GM21825 (cell line): ENCODE measurements around the gene ZFR.
A peak's percentile ranks its signal among the peaks of the same experiment; 100 is the strongest.
"Not testable (repeated sequence)": the region's sequence is repeated elsewhere in the genome, so short reads cannot be mapped to it uniquely, and the experiment has no call there.

ENCODE experiments used
- ATAC-seq: cut with Tn5 transposase; IDR thresholded peaks from one replicate; pipeline ENCODE4 v1.9.1; 2021; ENCODE audit warnings: mild to moderate bottlenecking, moderate library complexity; ENCODE audit not compliant: unreplicated experiment

The ZFR gene

DNA sequence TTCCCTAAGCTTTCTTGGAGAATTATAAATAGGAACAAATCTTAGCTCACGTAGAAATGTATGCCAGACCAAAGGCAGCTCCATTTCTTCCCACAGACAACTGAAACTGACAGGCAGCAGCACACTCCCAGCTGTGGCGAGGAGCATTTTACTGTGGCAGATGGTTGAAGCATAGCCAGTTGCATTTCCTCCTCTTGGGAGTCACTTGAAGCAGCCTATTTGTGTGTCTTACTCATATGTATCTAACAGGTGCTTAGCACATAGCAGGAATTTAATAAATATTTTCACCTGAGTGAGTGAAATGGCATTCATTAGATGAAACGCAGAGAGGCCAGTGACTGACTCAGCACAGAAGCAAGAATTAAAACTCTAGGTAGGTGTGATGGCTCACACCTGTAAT is 119.5 kb downstream of the ZFR start:
- ATAC-seq: no peak

DNA sequence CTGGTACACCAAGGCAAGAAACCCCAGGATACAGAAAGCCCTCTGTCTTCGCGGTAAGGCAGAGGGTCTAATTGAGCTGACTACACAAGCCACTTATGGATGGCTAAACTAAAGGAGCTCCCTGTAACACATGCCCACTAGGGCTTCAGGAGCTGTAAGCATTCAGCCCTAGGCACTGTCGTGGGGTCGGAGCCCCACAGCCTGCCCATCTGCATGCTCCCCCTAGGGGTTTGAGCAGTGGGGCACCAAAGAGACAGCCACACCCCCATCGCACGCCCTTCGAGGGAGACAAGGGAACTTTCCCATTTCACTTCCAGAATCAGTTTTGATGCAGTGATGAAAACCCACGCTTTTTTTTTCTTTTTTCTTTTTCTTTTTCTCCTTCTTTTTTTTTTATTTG is 120.8 kb downstream of the ZFR start:
- no peak for ATAC-seq

DNA sequence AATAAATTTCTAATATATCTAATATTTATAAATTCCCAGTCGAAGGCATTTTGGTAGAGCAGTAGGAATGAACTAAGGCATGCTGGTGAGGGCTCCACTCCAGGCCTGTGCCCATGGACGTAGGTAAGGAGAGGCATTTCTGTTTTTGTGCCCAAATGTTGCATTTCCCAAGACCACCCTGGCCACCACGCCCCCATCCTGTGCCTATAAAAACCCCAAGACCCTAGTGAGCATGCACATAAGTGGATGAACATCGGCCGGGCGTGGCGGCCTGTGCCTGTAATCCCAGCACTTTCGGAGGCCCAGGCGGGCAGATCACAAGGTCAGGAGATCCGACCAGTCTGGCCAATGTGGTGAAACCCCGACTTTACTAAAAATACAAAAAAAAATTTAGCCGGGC is 121.7 kb downstream of the ZFR start:
- no peak for ATAC-seq

DNA sequence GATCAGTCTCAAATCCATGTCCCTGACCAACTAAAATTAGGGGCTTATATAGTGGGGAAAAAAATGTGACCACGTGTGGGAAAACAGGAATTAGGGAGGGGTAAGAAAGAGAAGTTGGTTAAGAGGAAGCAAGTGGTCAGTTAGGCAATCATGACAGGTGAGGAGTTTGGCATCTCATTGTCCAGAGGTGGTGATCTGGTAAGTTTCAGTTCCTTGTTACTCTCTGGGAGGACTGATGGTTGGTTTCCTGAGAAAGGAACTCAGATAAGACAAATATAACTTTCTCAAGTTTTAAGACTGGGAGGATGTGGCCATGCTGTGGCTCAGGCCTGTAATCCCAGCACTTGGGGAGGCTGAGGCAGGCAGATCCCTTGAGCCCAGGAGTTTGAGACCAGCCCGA is 122.8 kb downstream of the ZFR start:
- ATAC-seq: not testable (repeated sequence)

DNA sequence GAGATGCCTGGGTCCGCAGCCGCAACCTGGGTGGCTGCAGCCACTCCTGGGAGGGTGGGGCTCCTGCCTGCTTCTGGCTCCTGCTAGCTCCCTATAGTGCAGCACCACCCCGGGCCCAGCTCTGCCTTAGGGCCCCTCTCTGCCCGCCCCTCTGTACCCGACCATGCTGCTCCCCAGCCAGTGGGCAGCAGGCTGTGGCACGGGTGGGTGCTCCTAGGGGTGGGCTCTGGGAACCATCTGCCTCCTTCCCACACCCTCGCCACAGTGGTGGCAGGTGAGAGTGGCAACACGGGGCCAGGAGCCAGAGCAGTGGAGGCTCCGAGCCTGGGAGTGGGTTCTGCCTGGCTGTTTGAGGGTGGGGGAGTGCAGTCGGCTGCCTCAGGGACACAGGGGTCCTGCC is 124.0 kb downstream of the ZFR start:
- no peak for ATAC-seq

DNA sequence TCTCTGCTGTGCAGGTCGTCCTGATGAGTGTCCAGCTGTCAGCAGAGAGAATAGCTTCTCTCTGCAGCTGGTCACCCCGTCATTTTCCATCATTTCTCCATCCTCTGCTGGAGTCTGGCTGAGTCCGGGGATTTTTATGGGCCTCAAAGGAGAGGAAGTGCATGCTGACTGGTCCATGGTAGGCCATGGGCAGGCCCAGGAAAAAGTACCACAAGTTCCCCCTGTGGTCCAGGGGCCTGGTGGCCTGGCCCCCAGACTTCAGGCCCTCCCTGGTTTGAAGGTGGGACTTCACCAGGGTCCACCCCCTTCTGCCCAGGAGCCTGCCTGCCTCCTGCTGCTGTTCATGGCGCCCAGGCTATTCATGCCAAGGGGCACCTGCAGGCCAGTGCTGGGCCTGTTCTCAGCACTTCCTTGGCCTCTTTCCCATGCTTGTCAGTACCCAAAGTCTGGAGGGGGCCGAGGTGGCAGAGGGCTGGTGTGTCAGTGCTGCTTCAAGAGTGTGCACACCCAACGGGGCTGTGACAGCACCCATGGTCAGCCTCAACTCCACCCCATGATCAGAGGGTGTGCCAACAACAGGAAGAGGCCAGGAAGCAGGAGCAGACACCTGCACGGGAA is 124.5 kb downstream of the ZFR start:
- ATAC-seq: no peak

DNA sequence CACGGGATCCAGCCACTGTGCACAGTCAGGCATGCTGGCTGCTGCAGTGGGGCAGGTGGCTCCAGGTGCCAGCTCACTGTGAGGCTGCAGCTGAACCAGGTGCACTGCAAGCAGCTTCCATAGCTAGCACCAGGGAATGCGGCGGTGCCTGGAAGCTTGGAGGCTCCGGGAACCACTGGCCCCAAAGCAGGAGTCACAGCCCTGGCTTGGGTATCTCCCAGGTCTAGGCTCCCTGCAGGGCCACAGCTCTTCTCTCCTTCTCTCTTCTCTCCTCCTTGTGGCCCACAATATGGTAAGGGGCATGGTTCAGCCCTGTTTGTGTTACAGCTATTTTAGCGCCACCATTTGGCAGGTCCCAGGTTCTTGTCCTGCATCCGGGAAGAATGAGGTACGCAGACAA is 125.1 kb downstream of the ZFR start:
- no peak for ATAC-seq

DNA sequence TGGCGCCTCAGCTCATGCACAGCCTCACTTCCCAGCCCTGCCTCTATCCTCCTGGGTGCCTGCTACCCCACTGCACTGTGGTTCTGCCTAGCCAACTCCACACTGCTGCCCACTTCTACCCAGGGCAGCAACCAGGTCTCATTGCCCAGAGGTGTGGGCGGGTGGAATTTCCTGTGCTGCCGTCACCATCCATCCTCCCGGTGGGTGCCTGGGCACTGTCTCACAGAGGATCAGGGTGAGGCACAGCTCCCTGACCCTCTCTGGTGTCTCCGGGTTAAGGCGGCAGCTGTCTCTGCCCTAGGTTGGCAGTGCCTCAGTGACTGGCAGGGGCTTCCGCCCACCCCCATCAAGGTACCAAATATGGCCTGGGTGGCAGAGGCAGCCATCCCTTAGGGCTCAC is 127.5 kb downstream of the ZFR start:
- ATAC-seq: no peak

DNA sequence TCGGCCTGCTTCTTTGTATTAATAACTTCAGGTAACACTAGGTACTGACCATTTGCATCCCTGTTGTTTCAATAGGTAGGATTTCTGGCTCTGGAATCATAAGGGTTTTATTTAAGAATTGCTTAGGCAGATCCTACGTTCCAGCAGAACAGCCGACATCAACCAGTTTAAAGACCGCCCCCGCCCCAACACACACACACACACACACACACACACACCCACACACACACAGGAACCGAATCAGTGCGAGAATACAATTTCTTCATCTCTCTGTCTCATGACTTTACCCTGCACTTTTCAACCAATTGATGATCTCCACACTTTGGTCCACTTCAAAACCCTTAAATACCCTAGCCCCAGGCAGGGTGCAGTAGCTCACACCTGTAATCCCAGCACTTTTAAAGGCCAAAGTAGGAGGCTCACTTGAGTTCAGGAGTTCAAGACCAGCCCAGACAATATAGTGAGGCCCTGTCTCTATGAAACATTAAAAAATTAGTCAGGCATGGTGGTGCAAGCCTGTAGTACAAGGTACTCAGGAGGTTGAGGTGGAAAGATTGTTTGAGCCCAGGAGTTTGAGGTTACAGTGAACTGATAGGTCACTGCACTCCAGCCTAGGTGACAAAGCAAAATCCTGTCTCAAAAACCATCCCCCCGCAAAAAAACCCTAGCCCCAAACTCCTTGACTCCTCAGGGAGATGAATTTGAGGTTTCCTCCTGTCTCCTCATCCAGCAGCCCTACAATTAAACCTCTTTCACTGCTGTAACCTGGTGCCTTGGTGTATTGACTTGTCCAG is 129.1 kb downstream of the ZFR start:
- ATAC-seq: no peak

DNA sequence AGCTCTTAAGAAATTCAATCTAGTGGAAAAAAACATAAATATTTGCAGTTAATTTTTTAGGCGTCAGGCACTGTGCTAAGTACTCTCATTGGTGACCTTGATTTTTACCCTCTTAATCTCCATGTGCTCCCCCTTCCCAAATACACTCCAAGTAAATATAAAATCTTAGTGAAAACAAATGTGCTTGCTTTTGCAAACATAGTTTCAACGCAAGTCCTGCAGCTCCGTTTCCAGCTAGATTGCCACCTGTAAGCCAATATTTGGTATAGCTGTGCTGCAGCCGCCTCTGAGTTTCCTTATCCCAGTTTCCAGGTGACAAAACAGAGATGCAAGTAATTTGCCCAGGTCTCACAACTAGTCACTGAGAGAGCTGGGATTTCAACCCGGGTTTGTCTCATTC is 129.9 kb downstream of the ZFR start:
- no peak for ATAC-seq

DNA sequence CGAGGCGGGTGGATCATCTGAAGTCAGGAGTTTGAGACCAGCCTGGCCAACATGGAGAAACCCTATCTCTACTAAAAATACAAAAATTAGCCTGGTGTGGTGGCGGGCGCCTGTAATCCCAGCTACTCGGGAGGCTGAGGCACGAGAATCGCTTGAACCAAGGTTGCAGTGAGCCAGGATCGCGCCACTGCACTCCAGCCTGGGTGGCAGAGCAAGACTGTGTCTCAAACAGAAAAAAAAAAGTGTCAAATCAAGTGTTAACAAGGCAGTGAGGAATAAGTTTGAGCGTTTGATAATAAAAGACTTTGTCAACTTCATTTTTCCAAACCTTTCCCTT is 130.4 kb downstream of the ZFR start:
- ATAC-seq: not testable (repeated sequence)

DNA sequence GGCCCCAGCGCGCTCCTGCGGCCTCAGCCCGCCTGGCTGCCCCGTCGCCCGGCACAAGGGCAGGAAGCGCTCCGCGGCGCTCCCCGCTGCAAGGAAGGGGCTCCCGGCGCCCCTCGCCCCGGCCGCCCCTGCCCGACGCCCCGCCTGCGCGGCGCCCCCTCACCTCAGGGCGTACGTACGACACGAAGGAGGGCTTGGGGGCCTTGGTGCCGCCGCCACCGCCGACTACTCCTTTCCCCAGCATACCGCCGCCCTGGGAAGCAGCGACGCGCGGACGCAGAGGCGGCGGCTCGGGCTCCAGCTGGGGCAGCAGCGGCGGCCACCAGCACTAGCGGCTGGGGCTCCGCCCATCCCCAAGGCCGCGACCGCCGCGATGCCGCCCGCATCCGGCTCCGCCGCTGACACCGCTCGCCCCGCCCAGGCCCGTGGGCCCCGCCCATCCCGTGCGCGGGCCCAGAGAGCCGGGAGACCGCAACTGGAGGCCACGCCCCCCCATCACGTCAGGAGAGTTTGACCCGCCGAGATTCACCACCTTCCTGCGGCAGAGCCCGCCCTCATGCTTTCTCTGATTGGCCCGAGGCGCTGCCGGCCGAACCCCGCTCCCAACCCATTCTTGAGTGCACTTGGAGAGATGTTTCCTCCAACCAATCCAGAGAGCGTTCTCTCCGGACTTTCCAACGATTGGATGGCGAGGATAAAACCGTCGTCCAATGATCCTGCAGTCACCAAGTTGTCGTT is 131.8 kb downstream of the ZFR start, which contains the start of gene MTMR12:
TSS of gene MTMR12 (minus strand) at position 345 of the 738 bp plus-strand sequence. CDS start at position 244, 101 bp downstream.
- peak; percentile 94 for ATAC-seq

DNA sequence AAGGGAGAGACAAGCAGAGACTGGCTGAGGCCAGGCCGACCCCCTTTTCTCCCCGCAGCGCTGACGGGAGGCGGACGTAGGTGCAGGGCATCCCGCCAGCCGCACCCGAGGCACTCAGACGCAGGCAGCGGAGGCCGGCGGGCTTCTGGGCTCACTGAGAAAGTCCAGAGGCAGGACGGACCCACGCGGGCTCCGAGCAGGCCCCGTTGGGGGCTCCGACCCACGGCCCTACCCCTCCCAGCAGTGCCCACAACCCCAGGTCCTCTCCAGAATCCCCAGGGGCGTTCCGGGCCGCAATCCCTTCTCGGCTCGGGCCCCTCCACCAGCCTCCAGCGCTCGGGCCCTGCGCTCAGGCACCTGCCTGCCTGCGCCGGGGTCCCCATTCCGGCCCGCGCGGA is 132.3 kb downstream of the ZFR start:
- ATAC-seq: peak; percentile 19

DNA sequence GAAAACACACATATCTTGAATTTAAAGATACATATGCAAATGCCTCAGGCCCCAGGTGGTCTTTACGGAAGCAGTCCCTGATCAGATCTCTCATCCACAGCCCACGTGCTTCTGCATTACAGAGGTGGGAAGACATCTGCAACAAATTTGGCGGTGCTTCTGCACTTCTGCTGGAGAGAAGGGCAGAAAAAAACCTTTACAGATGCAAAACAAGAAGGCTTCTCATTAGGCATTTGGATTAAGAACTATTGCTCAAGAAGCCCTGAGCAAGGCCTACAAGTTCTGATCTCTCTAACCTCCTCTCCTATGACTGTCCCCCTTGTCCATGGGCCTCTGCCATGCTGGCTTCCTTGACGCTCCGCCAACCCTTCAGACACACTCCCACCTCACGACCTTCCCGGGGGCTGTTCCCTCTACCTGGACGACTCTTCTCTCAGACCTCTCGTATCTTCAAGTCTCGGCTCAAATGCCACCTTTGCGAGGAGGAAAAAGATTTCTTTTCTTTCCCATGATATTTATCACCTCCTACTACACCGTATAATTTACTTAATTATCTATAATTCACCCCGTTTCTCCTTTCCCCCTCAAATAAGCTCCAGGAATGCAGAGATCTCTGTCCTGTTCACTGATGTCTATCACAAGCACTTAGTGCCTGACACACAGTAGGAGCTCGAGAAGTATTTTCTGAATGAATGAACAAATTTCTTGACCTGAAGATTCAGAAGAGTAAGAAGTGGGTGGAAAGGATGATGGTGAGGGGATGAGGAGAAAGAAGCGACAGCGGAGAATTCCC is 132.9 kb downstream of the ZFR start:
- no peak for ATAC-seq

DNA sequence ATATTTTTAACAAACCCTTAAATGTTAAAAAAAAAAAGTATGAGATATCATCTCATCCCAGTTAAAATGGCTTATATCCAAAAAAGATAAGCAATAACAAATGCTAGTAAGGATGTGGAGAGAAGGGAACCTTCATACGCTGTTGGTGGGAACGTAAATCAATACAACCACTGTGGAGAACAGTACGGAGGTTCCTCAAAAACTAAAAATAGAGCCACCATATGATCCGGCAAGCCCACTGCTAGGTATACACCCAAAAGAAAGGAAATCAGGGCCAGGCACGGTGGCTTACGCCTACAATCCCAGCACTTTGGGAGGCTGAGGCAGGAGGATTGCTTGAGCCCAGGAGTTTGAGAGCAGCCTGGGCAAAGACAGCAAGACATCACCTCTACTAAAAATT is 134.8 kb downstream of the ZFR start:
- ATAC-seq: no peak

DNA sequence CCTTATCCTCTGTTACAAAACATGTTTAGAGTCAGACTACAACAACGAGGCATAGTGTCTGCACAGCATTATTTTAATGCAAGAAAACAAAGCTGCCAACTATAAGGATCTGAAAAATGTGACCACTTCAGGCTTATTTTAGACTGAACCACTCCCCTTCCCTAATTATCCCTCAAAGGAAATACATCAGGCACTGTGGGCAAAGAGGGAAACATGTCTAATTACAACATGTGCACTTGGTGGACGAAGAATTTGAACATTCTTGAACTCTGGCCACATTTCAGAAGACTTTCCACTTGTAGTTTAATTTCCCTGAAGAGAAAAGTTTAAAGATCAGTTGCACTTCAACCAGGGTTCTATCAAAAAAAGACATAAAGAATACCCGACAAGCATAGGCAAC is 135.6 kb downstream of the ZFR start:
- ATAC-seq: no peak

DNA sequence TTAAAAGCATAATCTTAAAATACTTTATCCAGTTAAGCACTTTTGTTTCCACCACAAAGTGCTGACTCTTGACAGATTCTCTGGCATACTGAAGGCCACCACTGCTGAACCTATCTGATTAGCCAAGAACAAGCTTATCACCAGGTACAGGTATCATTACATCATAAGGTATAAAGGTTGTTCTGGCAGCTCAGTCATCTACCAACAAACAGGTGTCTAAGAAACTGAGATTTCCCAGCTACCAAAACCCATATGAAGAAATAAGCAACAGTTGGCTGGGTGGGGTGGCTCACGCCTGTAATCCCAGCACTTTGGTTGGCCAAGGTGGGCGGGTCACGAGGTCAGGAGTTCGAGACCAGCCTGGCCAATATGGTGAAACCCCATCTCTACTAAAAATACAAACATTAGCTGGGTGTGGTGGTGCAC is 136.8 kb downstream of the ZFR start:
- no peak for ATAC-seq

DNA sequence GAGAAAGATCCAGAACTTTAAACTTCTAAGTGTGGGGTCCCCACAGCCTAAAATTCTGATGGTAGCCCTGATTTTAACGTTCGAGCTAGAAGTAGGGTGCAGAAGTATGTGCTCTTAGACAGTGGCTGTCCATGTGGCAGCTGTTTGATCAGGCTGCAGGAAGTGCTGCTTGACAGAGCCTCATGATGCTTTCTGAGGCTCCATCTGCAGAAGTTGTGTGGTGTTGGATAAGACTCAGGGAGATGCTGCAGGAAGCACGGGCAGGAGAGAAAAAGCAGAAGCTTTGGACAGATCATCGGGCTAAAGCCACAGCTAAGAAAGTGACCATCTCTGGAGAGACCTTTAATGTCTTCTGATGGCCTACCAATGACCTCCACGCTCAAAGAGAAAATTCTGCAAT is 139.9 kb downstream of the ZFR start:
- ATAC-seq: no peak
